Adrenal gland (tissue), 5 donors: ENCODE results near the gene IHH.

ENCODE experiments used
- CTCF ChIP-seq, 6 experiments: fragments of 450-650 bp in 4 of 6; fragments of 200-600 bp in 2 of 6; sonication (generic) in 1 of 6; IDR thresholded peaks; 1 replicate in 5 of 6; 2 replicates in 1 of 6; pipeline versions ENCODE4 v1.5.1 to v1.8.0; 2016 to 2021; ENCODE audit warnings: antibody characterized with exemption in 6 of 6, mild to moderate bottlenecking in 2 of 6, moderate library complexity in 1 of 6
- POLR2A ChIP-seq, 2 donors: fragments of 450-650 bp; IDR thresholded peaks; one replicate each; pipeline ENCODE4 v1.6.1; 2017; ENCODE audit warnings: antibody characterized with exemption in 2 of 2, mild to moderate bottlenecking in 2 of 2, moderate library complexity in 1 of 2
- donor health status: DM: no; HTN: no; CAD: no.

- TF ChIP-seq CTCF (IDR thresholded peaks at IDR 0.05) (no peak), POLR2A (IDR thresholded peaks at IDR 0.05) (no peak)
Measured at GRCh38 chr2:219099329-219099728, 38.6 kb upstream of the IHH start.
